H1 (cell line): ENCODE results near the gene LILRB1. TPM values are rescaled to one million over a fixed set of nuclear protein-coding genes. Genes with fewer than 3 reads are reported as not detected.

ENCODE experiments used
- CTCF ChIA-PET: fragments of 300-600 bp; sonication (Branson Sonifier 250); formaldehyde crosslinking; loops from one replicate; lab custom pipeline; 2021; ENCODE audit not compliant: partially characterized antibody; lab: Charles Lee
- POLR2A ChIA-PET: fragments of 300-600 bp; sonication (Branson Sonifier 250); formaldehyde crosslinking; loops from one replicate; lab custom pipeline; 2021; ENCODE audit warnings: inconsistent platforms; ENCODE audit not compliant: partially characterized antibody; lab: Charles Lee
- DNase-seq, 2 experiments: peaks; one replicate each; pipeline versions ENCODE4 v3.0.0 to v3.0.0-alpha.2; 2010 to 2022; ENCODE audit warnings: low spot score in 2 of 2, low read depth in 1 of 2, mixed read lengths in 1 of 2
- FAIRE-seq: peaks from 2 replicates; lab custom pipeline; 2011; peaks lifted over from hg19 to GRCh38; lab: Jason Lieb, UNC
- H2AFZ ChIP-seq: 2 replicates; pipeline ENCODE4 v1.8.1; 2012; ENCODE audit warnings: low read length, inconsistent platforms
- H2AK5ac ChIP-seq: 2 replicates; pipeline ENCODE4 v1.6.1; 2013; ENCODE audit warnings: low read depth, low read length
- H2BK120ac ChIP-seq: replicated peaks from 2 replicates; pipeline ENCODE3; 2013; ENCODE audit warnings: low read depth, low read length, inconsistent platforms
- H2BK12ac ChIP-seq: 2 replicates; pipeline ENCODE4 v1.6.1; 2013; ENCODE audit warnings: low read depth, low read length
- H2BK15ac ChIP-seq: 2 replicates; pipeline ENCODE4 v1.6.1; 2013; ENCODE audit warnings: low read length
- H2BK20ac ChIP-seq: 2 replicates; pipeline ENCODE4 v1.6.1; 2013; ENCODE audit warnings: low read length
- H2BK5ac ChIP-seq: 2 replicates; pipeline ENCODE4 v1.6.1; 2013; ENCODE audit warnings: low read depth, low read length
- H3K14ac ChIP-seq: 2 replicates; pipeline ENCODE4 v1.6.1; 2013; ENCODE audit warnings: inconsistent platforms; ENCODE audit not compliant: insufficient read length
- H3K18ac ChIP-seq: 2 replicates; pipeline ENCODE4 v1.6.1; 2013; ENCODE audit warnings: low read length; ENCODE audit errors: extremely low read depth
- H3K23ac ChIP-seq: 2 replicates; pipeline ENCODE4 v1.6.1; 2013; ENCODE audit warnings: inconsistent platforms; ENCODE audit not compliant: insufficient read length
- H3K23me2 ChIP-seq: 2 replicates; pipeline ENCODE4 v1.6.1; 2013; ENCODE audit warnings: low read depth, low read length
- H3K27ac ChIP-seq: 2 replicates; pipeline ENCODE4 v1.6.1; 2011; ENCODE audit warnings: low read depth, low read length, inconsistent platforms
- H3K27me3 ChIP-seq, 4 experiments: replicated peaks in 1 of 4; 1 replicate in 1 of 4; 2 replicates in 3 of 4; pipeline versions ENCODE4 v1.6.1 to v1.8.1; 2011 to 2013; ENCODE audit warnings: low read length in 3 of 4, mild to moderate bottlenecking in 3 of 4, inconsistent platforms in 2 of 4, mixed read lengths in 2 of 4, moderate library complexity in 1 of 4; ENCODE audit not compliant: control insufficient read depth in 3 of 4, insufficient read depth in 3 of 4; ENCODE audit errors: extremely low read depth in 1 of 4
- H3K36me3 ChIP-seq, 4 experiments: 2 replicates each; pipeline versions ENCODE4 v1.6.1 to v1.8.1; 2011 to 2013; ENCODE audit warnings: mild to moderate bottlenecking in 4 of 4, low read length in 3 of 4, moderate library complexity in 2 of 4, control low read depth in 1 of 4, inconsistent platforms in 1 of 4; ENCODE audit not compliant: insufficient read depth in 4 of 4, control insufficient read depth in 2 of 4
- H3K4ac ChIP-seq: replicated peaks from 2 replicates; pipeline ENCODE3; 2013; ENCODE audit warnings: low read length, low read depth, mixed read lengths, inconsistent platforms; ENCODE audit not compliant: insufficient read length
- H3K4me1 ChIP-seq, 4 experiments: replicated peaks in 1 of 4; 1 replicate in 1 of 4; 2 replicates in 3 of 4; pipeline versions ENCODE4 v1.6.1 to v1.8.1; 2011 to 2013; ENCODE audit warnings: low read length in 3 of 4, inconsistent platforms in 2 of 4, mixed read lengths in 1 of 4; ENCODE audit not compliant: insufficient read depth in 4 of 4, control insufficient read depth in 3 of 4
- H3K4me2 ChIP-seq, 2 experiments: 2 replicates each; pipeline versions ENCODE4 v1.6.1 to v1.8.1; 2011 to 2013; ENCODE audit warnings: low read depth in 2 of 2, low read length in 2 of 2, control low read depth in 1 of 2, inconsistent platforms in 1 of 2, mild to moderate bottlenecking in 1 of 2; ENCODE audit not compliant: insufficient read depth in 1 of 2
- H3K4me3 ChIP-seq, 4 experiments: fragments of 200-600, 300-600 bp in 1 of 4; sonication (generic), shearing (Covaris generic), sonication (Bioruptor Twin) in 1 of 4; 2 replicates each; pipeline versions ENCODE4 v1.5.1 to v1.8.1; 2011 to 2016; ENCODE audit warnings: low read length in 4 of 4, low read depth in 3 of 4, control low read depth in 2 of 4, inconsistent platforms in 2 of 4, mild to moderate bottlenecking in 2 of 4, mixed read lengths in 1 of 4, moderate library complexity in 1 of 4; ENCODE audit not compliant: insufficient read depth in 2 of 4; ENCODE audit errors: extremely low read depth in 1 of 4
- H3K56ac ChIP-seq: replicated peaks from 2 replicates; pipeline ENCODE3; 2013; ENCODE audit warnings: low read depth, mild to moderate bottlenecking, mixed read lengths, low read length, inconsistent platforms; ENCODE audit not compliant: insufficient read length
- H3K79me1 ChIP-seq: 2 replicates; pipeline ENCODE4 v1.6.1; 2013; ENCODE audit warnings: low read depth, low read length, control low read depth
- H3K79me2 ChIP-seq, 2 experiments: 2 replicates each; pipeline versions ENCODE4 v1.6.1 to v1.8.1; 2012 to 2013; ENCODE audit warnings: low read length in 2 of 2, mild to moderate bottlenecking in 2 of 2, inconsistent platforms in 1 of 2; ENCODE audit not compliant: insufficient read depth in 2 of 2, control insufficient read depth in 1 of 2
- H3K9ac ChIP-seq, 4 experiments: replicated peaks in 1 of 4; 1 replicate in 1 of 4; 2 replicates in 3 of 4; pipeline versions ENCODE4 v1.6.1 to v1.8.1; 2011 to 2013; ENCODE audit warnings: low read depth in 3 of 4, low read length in 3 of 4, control low read depth in 2 of 4, mild to moderate bottlenecking in 2 of 4, moderate library complexity in 2 of 4, inconsistent platforms in 1 of 4; ENCODE audit errors: extremely low read depth in 1 of 4
- H3K9me3 ChIP-seq, 2 experiments: 2 replicates each; pipeline versions ENCODE4 v1.6.1 to v1.8.1; 2012 to 2013; ENCODE audit warnings: mild to moderate bottlenecking in 2 of 2, moderate library complexity in 2 of 2, control low read depth in 1 of 2, inconsistent platforms in 1 of 2, low read depth in 1 of 2, low read length in 1 of 2, mixed read lengths in 1 of 2; ENCODE audit not compliant: insufficient read depth in 2 of 2
- H4K20me1 ChIP-seq, 2 experiments: replicated peaks in 1 of 2; 2 replicates each; pipeline versions ENCODE3 to v1.8.1; 2011 to 2013; ENCODE audit warnings: inconsistent platforms in 2 of 2, low read length in 2 of 2, mild to moderate bottlenecking in 1 of 2; ENCODE audit not compliant: insufficient read depth in 2 of 2, control insufficient read depth in 1 of 2
- H4K5ac ChIP-seq: 2 replicates; pipeline ENCODE4 v1.6.1; 2013; ENCODE audit warnings: low read length, low read depth, mixed read lengths, inconsistent platforms; ENCODE audit not compliant: insufficient read length
- H4K8ac ChIP-seq: 2 replicates; pipeline ENCODE4 v1.8.0; 2013; ENCODE audit warnings: mild to moderate bottlenecking, moderate library complexity, low read length, inconsistent platforms; ENCODE audit not compliant: insufficient read depth; ENCODE audit errors: extremely low read depth
- H4K91ac ChIP-seq: replicated peaks from 2 replicates; pipeline ENCODE3; 2013; ENCODE audit warnings: low read length, mixed read lengths, inconsistent platforms; ENCODE audit not compliant: insufficient read length
- BACH1 ChIP-seq: IDR thresholded peaks from 2 replicates; pipeline ENCODE4 v1.6.1; 2012; ENCODE audit warnings: low read length, improper control_type of control experiment
- CBX8 ChIP-seq: fragments of 300-800, 300-1000 bp; sonication (generic); IDR thresholded peaks from 2 replicates; pipeline ENCODE4 v1.7.1; 2016; ENCODE audit warnings: low read depth, low read length, borderline replicate concordance
- CEBPB ChIP-seq: IDR thresholded peaks from 2 replicates; pipeline ENCODE4 v1.6.1; 2012; ENCODE audit warnings: low read depth, low read length
- CHD2 ChIP-seq: IDR thresholded peaks from 2 replicates; pipeline ENCODE4 v1.6.1; 2012; ENCODE audit warnings: low read length, improper control_type of control experiment
- CREB1 ChIP-seq: IDR thresholded peaks from 2 replicates; pipeline ENCODE4 v1.6.1; 2012; ENCODE audit warnings: inconsistent platforms
- EGR1 ChIP-seq: IDR thresholded peaks from 2 replicates; pipeline ENCODE4 v1.6.1; 2011; ENCODE audit warnings: low read depth, low read length, borderline replicate concordance
- FOSL1 ChIP-seq: IDR thresholded peaks from 2 replicates; pipeline ENCODE4 v1.6.1; 2011; ENCODE audit warnings: mild to moderate bottlenecking, low read depth, low read length, moderate library complexity; ENCODE audit not compliant: insufficient read depth
- GABPA ChIP-seq: IDR thresholded peaks from 2 replicates; pipeline ENCODE4 v1.6.1; 2011; ENCODE audit warnings: mild to moderate bottlenecking, low read length, moderate library complexity, borderline replicate concordance; ENCODE audit not compliant: insufficient read depth
- JUN ChIP-seq: IDR thresholded peaks from 2 replicates; pipeline ENCODE4 v1.6.1; 2011; ENCODE audit warnings: low read depth, mild to moderate bottlenecking, improper control_type of control experiment, low read length
- KDM1A ChIP-seq: fragments of 200-600, 300-600 bp; sonication (generic); IDR thresholded peaks from 2 replicates; pipeline ENCODE4 v1.7.1; 2016; ENCODE audit warnings: mild to moderate bottlenecking, low read length, borderline replicate concordance
- RFX5 ChIP-seq: IDR thresholded peaks from 2 replicates; pipeline ENCODE4 v1.6.1; 2011; ENCODE audit warnings: low read depth, low read length, improper control_type of control experiment, borderline replicate concordance
- SIX5 ChIP-seq: IDR thresholded peaks from 2 replicates; pipeline ENCODE4 v1.6.1; 2011; ENCODE audit warnings: mild to moderate bottlenecking, low read depth, low read length
- TBP ChIP-seq: IDR thresholded peaks from 2 replicates; pipeline ENCODE4 v1.6.1; 2011; ENCODE audit warnings: low read depth, low read length, improper control_type of control experiment
- TCF12 ChIP-seq: IDR thresholded peaks from 2 replicates; pipeline ENCODE4 v1.6.1; 2011; ENCODE audit warnings: low read depth, mild to moderate bottlenecking, low read length
- YY1 ChIP-seq: IDR thresholded peaks from 2 replicates; pipeline ENCODE4 v1.6.1; 2011; ENCODE audit warnings: low read depth, mild to moderate bottlenecking, low read length
- WGBS, 2 experiments: shearing (Covaris generic) in 1 of 2; methylation state at CpG; one replicate each; pipeline versions ENCODE4 v1.1.6 to v1.1.7; 2013 to 2015; ENCODE audit warnings: low lambda C conversion rate in 2 of 2, mixed read lengths in 2 of 2, inconsistent platforms in 1 of 2, low coverage in 1 of 2, missing lambda C conversion rate in 1 of 2; ENCODE audit not compliant: insufficient replicate concordance in 2 of 2, insufficient coverage in 1 of 2, insufficient read length in 1 of 2; ENCODE audit errors: extremely low coverage in 1 of 2, missing lambda C conversion rate in 1 of 2; 5-methylcytosine and 5-hydroxymethylcytosine counted together
- polyA plus RNA-seq, 7 experiments: library from polyadenylated mRNA; depleted of rRNA in 3 of 7; stranded (reverse) in 5 of 7; unstranded in 2 of 7; fragments of >200 nt in 5 of 7; fragments of 200-250 nt in 2 of 7; gene quantifications; 1 replicate in 5 of 7; 2 replicates in 1 of 7; 4 replicates in 1 of 7; pipeline versions ENCODE4 v1.2.1 to v1.2.3, GENCODE V29; 2011 to 2013; ENCODE audit warnings: missing spikeins in 2 of 7, mixed read lengths in 2 of 7
- total RNA-seq: library from RNA; stranded (reverse); fragmentation: NEBNext Ultra II Directional; extraction: Animal tissue kit (Norgen Biotek cat#: 25700); gene quantifications from 2 replicates; pipeline ENCODE4 v1.2.1, GENCODE V29; 2021

Gene LILRB1
- total and polyA plus RNA-seq, 2 of the 8 experiments (the other 6 are each of a cell fraction or from before 2014, with no cell fraction given), result not detected

DNA sequence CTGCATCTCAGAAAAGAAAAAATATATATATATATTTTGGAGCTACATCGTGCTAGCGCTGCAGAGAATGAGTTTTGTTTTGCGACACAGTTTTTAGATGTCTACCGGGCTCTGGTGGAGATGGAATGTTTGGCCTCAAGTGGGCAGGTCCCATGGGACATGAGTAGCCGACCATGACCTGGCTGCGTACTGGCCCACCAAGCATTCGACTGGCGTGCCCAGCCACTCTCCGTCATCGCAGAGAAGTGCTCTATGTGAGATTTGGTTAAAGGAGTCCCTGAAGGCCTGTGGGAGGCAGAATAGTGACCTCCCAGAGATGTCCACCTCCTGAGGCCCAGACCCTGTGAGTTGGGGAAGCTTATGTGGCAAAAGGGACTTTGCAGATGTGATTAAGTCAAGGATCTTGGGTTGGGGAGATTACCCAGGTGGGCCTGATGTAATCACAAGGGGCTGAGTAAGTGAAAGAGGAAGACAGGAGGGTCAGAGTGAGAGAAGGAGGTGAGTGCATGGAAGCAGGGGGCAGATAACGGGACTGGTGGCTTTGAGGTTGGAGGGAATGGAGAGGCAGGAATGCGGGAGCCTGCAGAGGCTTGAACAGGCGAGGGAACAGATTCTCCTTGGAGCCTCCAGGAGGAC is 31.7 kb downstream of the LILRB1 start:
- no peaks in the 10 kb centered on the region for H4K20me1 ChIP-seq
- H4K91ac ChIP-seq, result no peak overlapping the region
- no peak overlapping the region for H3K14ac ChIP-seq
- no peaks in the 10 kb centered on the region for H3K79me2 ChIP-seq
- DNase-seq (no peak), FAIRE-seq (no peak)
- no peak overlapping the region for H3K4ac ChIP-seq
- POLR2A ChIA-PET, result no interaction called here
- no peak overlapping the region for H2AFZ ChIP-seq
- H2BK5ac ChIP-seq, result no peak overlapping the region
- H4K5ac ChIP-seq, result no peak overlapping the region
- no peaks in the 10 kb centered on the region; a peak in 1 of 7 replicates for H3K27me3 ChIP-seq
- H2BK20ac ChIP-seq, result no peak overlapping the region
- no peaks in the 10 kb centered on the region for H3K23me2 ChIP-seq
- H3K27ac ChIP-seq, result no peak overlapping the region
- H3K9ac ChIP-seq, result no peak overlapping the region
- CTCF ChIA-PET, result interaction anchor here (1.2 kb wide), 1 partner anchor 13 kb away, joined by 3 read pairs; no protein-coding TSS in a partner anchor
- H2AK5ac ChIP-seq, result no peak overlapping the region
- H3K79me1 ChIP-seq, result no peaks in the 10 kb centered on the region
- H3K9me3 ChIP-seq, result peaks cover 61 to 98% of the 10 kb centered on the region in 2 experiments
- no peak overlapping the region for H4K8ac ChIP-seq
- no peak overlapping the region for H3K23ac ChIP-seq
- H2BK120ac ChIP-seq, result no peak overlapping the region
- H3K4me2 ChIP-seq, result no peak overlapping the region
- no peaks in the 10 kb centered on the region for H3K4me1 ChIP-seq
- 80% methylated on average over 13 of the region's 13 CpGs; no CpG with 5 or more reads in 1 of the 2 experiments for WGBS, 2 experiments
- no peak overlapping the region for H3K18ac ChIP-seq
- no peak overlapping the region for H3K4me3 ChIP-seq
- H3K56ac ChIP-seq, result no peak overlapping the region
- no peak overlapping the region for H2BK15ac ChIP-seq
- H2BK12ac ChIP-seq, result no peak overlapping the region
- H3K36me3 ChIP-seq, result no peaks in the 10 kb centered on the region
- TF ChIP-seq SIX5 (no peak), CREB1 (no peak), TBP (no peak), CEBPB (no peak), KDM1A (no peak), FOSL1 (no peak), GABPA (no peak), JUN (no peak), CHD2 (no peak), CBX8 (no peak), YY1 (no peak), BACH1 (no peak), RFX5 (no peak), EGR1 (no peak), TCF12 (no peak)
